Loucy (cell line): ENCODE results near the gene STT3B.

Experiments used
- H2AFZ ChIP-seq: fragments of 200-600 bp; sonication (generic); 2 replicates; pipeline ENCODE4 v1.6.0; 2016; ENCODE audit warnings: antibody characterized with exemption, mild to moderate bottlenecking, low read length, moderate library complexity
- H3F3A ChIP-seq: fragments of 200-600 bp; 2 replicates; pipeline ENCODE4 v1.6.0; 2016; ENCODE audit warnings: antibody characterized with exemption, low read depth, mild to moderate bottlenecking
- H3K27me3 ChIP-seq: fragments of 200-600 bp; sonication (generic); 2 replicates; pipeline ENCODE4 v1.6.1; 2014; ENCODE audit warnings: low read length, mild to moderate bottlenecking; ENCODE audit not compliant: insufficient read depth, poor library complexity, severe bottlenecking
- H3K36me3 ChIP-seq: fragments of 200-600 bp; sonication (generic); 2 replicates; pipeline ENCODE4 v1.6.1; 2016; ENCODE audit warnings: low read length; ENCODE audit not compliant: insufficient read depth
- H3K4me1 ChIP-seq: fragments of 200-600 bp; sonication (generic); 2 replicates; pipeline ENCODE4 v1.5.1; 2014; ENCODE audit warnings: low read length, mild to moderate bottlenecking; ENCODE audit not compliant: insufficient read depth, poor library complexity, severe bottlenecking
- H3K4me2 ChIP-seq: fragments of 200-600 bp; sonication (generic); 2 replicates; pipeline ENCODE4 v1.6.0; 2014; ENCODE audit warnings: antibody characterized with exemption, low read length, low read depth, mild to moderate bottlenecking; ENCODE audit not compliant: poor library complexity, severe bottlenecking
- H3K4me3 ChIP-seq: fragments of 200-600 bp; sonication (generic); 2 replicates; pipeline ENCODE4 v1.5.1; 2014; ENCODE audit warnings: low read length, mild to moderate bottlenecking, mixed read lengths; ENCODE audit not compliant: poor library complexity, severe bottlenecking
- H3K79me2 ChIP-seq: fragments of 200-600 bp; sonication (generic); 2 replicates; pipeline ENCODE4 v1.6.1; 2014; ENCODE audit warnings: low read length; ENCODE audit not compliant: insufficient read depth
- H3K9ac ChIP-seq: fragments of 200-600 bp; sonication (generic); 2 replicates; pipeline ENCODE4 v1.6.0; 2014; ENCODE audit warnings: mild to moderate bottlenecking, low read depth, low read length, moderate library complexity; ENCODE audit not compliant: poor library complexity, severe bottlenecking
- H3K9me2 ChIP-seq: fragments of 200-600 bp; sonication (generic); replicated peaks from 2 replicates; pipeline ENCODE4 v1.6.1; 2016; ENCODE audit warnings: low read depth, low read length, mixed read lengths
- H3K9me3 ChIP-seq: fragments of 200-600 bp; sonication (generic); 2 replicates; pipeline ENCODE4 v1.6.1; 2014; ENCODE audit warnings: mild to moderate bottlenecking, antibody characterized with exemption, low read length, low read depth; ENCODE audit not compliant: insufficient read depth
- H4K20me1 ChIP-seq: fragments of 200-600 bp; sonication (generic); 2 replicates; pipeline ENCODE4 v1.6.0; 2014; ENCODE audit warnings: antibody characterized with exemption, low read length, mild to moderate bottlenecking; ENCODE audit not compliant: insufficient read depth, poor library complexity, severe bottlenecking
- EZH2phosphoT487 ChIP-seq: fragments of 200-600 bp; IDR thresholded peaks from 2 replicates; pipeline ENCODE4 v1.6.1; 2018; ENCODE audit warnings: antibody characterized with exemption, mild to moderate bottlenecking, moderate library complexity, borderline replicate concordance
- TF ChIP-seq, protein P1 (sequence below): fragments of 200-600 bp; sonication (generic); conservative IDR thresholded peaks from 2 replicates; pipeline ENCODE4 v1.5.1; 2014; ENCODE audit warnings: mild to moderate bottlenecking, antibody characterized with exemption, low read length

Gene STT3B

DNA sequence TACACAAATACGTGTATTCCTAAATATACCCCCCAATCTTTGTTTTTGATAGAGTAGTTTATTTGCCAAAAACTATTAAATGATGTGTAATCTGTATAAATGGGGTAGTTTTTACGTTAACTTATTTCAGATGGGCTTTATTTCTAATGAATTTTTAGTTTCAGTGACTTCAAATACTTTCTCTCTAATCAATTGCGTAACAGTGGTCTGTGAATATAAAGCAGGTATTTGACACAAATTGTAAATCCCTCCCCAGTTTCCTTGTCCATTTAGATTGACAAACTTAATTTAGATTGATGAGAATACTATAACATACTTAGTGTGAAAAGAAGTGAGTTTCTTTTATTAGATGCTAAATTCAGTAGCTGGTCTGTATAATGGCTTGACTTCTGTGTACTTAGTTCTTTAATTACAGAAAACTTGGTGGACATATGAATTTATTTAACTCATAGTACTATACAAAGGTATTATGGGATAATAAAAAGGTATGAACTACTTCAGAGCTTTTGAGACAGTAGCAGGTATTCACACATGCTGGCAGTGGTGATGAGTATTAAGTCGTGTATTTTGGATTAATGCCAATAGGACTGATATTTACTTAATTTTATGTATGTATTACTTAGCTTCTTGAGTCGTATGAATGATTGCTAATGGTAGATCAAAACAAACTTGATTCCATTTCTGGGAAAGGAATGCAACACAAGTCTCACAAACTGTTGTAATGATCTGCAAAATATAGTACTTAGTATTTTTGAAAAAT is 81.6 kb downstream of the STT3B start:
- Histone ChIP-seq H4K20me1 (peaks cover 99% of the 10 kb centered on the region), H3K9me3 (no peaks in the 10 kb centered on the region), H3K27me3 (no peaks in the 10 kb centered on the region), H3K36me3 (peaks cover 100% of the 10 kb centered on the region), H3K4me3 (no peak overlapping the region), H3K9me2 (no peaks in the 10 kb centered on the region), H3K9ac (no peak overlapping the region), H2AFZ (no peak overlapping the region), H3F3A (peaks cover 43% of the 10 kb centered on the region), H3K4me1 (no peaks in the 10 kb centered on the region), H3K4me2 (no peak overlapping the region), H3K79me2 (peaks cover 99% of the 10 kb centered on the region)
- no peak for TF ChIP-seq EZH2phosphoT487
- TF ChIP-seq, protein P1, sequence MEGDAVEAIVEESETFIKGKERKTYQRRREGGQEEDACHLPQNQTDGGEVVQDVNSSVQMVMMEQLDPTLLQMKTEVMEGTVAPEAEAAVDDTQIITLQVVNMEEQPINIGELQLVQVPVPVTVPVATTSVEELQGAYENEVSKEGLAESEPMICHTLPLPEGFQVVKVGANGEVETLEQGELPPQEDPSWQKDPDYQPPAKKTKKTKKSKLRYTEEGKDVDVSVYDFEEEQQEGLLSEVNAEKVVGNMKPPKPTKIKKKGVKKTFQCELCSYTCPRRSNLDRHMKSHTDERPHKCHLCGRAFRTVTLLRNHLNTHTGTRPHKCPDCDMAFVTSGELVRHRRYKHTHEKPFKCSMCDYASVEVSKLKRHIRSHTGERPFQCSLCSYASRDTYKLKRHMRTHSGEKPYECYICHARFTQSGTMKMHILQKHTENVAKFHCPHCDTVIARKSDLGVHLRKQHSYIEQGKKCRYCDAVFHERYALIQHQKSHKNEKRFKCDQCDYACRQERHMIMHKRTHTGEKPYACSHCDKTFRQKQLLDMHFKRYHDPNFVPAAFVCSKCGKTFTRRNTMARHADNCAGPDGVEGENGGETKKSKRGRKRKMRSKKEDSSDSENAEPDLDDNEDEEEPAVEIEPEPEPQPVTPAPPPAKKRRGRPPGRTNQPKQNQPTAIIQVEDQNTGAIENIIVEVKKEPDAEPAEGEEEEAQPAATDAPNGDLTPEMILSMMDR: no peak

DNA sequence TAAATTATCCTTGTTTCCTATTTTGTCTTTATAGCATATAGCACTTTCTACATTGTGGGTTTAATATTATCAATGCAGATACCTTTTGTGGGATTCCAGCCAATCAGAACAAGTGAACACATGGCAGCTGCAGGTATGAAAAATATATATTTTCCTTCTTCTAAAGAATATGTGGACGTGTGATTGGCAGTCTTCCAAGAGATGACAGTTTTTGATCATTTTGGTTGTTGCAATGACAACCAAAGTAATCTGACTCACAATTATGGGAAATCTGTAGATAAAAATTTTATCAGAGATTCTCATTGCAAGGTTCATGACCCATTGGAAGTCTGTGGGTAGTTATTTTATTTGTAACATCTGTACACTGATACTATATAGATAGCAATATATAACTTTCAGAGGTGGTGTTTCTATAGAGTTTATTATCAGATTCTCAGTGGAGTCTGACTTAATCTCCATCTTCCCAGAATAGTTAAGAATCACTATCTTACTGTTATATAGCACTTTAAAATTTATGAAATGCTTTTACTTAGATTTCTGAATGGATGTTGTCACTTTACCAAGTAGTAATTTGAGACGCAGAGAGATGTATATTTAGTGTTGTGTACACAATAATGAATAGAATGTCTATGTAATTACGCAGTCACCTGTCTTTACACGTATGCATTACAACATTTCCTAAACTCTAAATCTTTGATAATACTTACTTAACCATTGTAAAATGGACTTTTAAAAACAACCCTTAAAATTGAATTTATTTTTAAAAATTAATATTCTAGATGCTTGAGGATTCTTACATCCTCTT is 82.5 kb downstream of the STT3B start:
- H3K79me2 ChIP-seq: peaks cover 98% of the 10 kb centered on the region
- H3F3A ChIP-seq: peaks cover 46% of the 10 kb centered on the region
- no peaks in the 10 kb centered on the region for H3K9me2 ChIP-seq
- peaks cover 100% of the 10 kb centered on the region for H4K20me1 ChIP-seq
- H2AFZ ChIP-seq: no peak overlapping the region
- no peak overlapping the region for H3K4me3 ChIP-seq
- peaks cover 100% of the 10 kb centered on the region for H3K36me3 ChIP-seq
- H3K9me3 ChIP-seq: no peaks in the 10 kb centered on the region
- H3K9ac ChIP-seq: no peak overlapping the region
- TF ChIP-seq, protein P1: no peak
- no peak for TF ChIP-seq EZH2phosphoT487
- H3K4me1 ChIP-seq: no peaks in the 10 kb centered on the region
- H3K27me3 ChIP-seq: no peaks in the 10 kb centered on the region
- H3K4me2 ChIP-seq: no peak overlapping the region

DNA sequence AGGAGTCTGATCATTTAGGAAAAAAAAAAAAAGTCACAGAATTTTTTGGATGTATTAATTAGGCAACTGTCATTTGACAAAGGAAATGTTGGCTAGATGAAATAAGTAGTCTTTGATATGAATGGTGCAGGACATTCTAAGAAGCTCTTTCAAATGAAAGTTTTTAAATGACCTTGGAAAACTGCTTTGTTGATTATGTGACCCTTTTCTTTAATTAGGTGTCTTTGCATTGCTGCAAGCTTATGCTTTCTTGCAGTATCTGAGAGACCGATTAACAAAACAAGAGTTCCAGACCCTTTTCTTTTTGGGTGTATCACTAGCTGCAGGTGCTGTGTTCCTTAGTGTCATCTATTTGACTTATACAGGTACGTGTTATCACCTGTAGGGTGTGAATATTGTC is 84.0 kb downstream of the STT3B start:
- Histone ChIP-seq H3K36me3 (peaks cover 100% of the 10 kb centered on the region), H3F3A (peaks cover 52% of the 10 kb centered on the region), H3K79me2 (peaks cover 98% of the 10 kb centered on the region), H3K27me3 (no peaks in the 10 kb centered on the region), H3K9me3 (no peaks in the 10 kb centered on the region), H3K4me3 (no peak overlapping the region), H3K9ac (no peak overlapping the region), H3K9me2 (no peaks in the 10 kb centered on the region), H4K20me1 (peaks cover 100% of the 10 kb centered on the region), H3K4me2 (no peak overlapping the region), H3K4me1 (peaks cover 4% of the 10 kb centered on the region), H2AFZ (no peak overlapping the region)
- TF ChIP-seq, protein P1: no peak
- TF ChIP-seq EZH2phosphoT487: no peak
